Dermis blood vessel endothelial cell (primary cell): ENCODE data around the gene RGPD5. TPM values are rescaled to one million over a fixed set of nuclear protein-coding genes. Genes with fewer than 3 reads are reported as not detected.
"Not testable (repeated sequence)": the region's sequence is repeated elsewhere in the genome, so short reads cannot be mapped to it uniquely, and the experiment has no call there.

Experiments
- DNase-seq: peaks from one replicate; pipeline ENCODE4 v3.0.0; 2010
- total RNA-seq: library from RNA; depleted of rRNA; stranded (reverse); fragments of >200 nt; gene quantifications from 2 replicates; pipeline ENCODE4 v1.2.3, GENCODE V29; 2014

RGPD5 gene
- total RNA-seq, 1 donor from 2014 or later, result 47.0 TPM

DNA sequence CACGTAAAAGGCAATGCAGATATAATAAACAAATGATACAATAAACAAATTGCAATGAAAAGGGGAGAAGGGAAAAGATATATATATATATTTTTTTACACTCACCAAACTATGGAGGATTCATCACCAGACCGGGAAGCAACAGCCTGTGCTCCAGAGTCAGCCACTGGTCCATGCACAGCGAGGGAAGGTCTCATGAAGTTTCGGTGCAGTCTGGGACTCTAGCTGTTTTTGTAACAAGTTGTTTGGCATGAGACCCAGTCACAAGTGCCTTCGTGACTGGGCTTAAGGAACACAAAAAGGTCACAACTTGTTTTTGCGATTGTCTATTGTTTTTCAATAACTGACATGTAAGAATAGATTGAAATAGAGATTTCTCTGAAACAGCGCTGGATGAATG, 99.6 kb downstream of the RGPD5 start:
- DNase-seq, result not testable (repeated sequence)

DNA sequence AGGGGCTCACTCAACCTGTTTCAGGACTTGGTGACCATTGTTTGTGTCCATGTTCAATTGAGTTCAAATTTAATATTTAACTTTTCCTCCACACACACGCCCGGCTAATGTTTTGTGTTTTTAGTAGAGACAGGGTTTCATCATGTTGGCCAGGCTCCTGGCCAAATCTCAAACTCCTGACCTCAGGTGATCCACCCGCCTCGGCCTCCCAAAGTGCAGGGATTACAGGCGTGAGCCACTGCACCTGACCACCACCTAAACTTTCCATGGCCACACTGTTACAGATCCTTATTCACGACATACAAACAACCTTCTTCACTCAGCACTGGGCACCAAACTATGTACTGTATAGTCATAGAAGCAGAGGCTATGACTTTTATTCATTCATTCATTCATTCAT, 100.0 kb downstream of the RGPD5 start:
- not testable (repeated sequence) for DNase-seq

- not testable (repeated sequence) for DNase-seq
Measured at GRCh38 chr2:109895090-109895869, 101.2 kb downstream of the RGPD5 start.

GRCh38 chr2:109896212-109896611, 102.1 kb downstream of the RGPD5 start:
- not testable (repeated sequence) for DNase-seq

DNA sequence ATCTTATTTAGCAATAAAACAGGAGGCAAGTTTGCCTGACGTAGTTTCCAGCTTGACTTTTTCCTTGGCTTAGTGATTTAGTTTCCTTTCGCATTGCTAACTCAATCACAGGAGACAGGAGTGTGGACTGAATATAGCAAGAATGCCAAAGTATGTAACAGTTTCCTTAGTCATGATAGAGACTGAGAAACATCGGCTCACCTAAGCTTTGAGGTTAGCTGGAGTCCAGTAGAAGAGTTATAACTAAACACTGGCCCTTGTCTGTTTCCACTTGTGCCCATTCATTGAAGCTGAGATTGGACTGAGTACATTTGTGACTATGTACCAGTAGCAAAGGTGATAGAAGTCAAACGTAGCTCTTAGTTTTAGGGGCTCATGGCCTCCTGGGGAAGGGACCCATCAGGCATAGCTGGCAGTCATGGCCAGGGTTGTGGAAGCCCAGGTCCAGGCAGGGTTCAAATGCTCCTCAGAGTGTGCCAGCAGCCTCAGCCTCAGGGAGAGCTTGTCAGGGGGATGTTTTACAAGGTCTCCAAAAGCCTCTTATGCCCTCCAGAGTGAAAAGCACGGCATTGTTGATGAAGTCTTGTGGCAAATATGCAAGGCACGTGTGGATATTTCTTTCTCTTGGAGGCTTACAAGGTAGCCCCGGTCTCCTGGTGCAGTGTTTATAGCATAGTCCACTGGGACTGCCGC, 103.8 kb downstream of the RGPD5 start:
- DNase-seq, result not testable (repeated sequence)

DNA sequence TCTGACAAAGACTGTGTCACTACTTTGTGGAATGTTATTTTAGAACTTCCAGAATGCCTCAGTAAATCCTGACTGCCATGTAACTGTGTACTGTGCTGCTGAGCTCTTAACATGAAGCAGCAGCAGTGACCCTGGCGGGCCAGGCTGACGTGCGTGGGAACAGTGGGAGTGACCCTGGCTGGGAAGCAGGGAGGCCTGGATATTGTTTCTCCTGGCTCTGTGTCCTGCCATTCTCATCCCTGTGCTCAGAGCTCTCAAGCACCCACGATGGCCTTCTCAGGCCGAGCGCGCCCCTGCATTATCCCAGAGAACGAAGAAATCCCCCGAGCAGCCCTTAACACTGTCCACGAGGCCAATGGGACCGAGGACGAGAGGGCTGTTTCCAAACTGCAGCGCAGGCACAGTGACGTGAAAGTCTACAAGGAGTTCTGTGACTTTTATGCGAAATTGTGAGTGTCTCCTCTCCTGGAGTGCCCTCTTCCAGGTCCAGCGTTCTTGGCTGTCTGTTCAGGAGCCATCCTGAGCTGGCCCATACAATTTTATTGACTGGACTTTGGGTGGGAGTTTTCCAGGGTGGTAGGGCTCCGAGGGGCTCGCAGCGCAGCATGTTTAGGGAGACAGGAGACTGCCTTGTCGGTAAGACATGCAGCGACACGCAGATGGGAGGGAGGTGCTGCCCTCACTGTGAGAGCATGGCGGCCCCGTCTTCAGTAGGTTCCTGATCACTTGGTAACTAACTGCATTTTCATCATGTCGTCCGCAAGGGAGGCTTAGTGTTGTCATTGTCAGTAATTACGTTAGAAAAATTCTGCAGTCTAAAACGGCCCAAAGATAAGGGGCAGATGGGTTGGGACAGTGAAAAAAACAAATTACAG, 104.6 kb downstream of the RGPD5 start, which contains the start of gene LIMS3:
Gene LIMS3 (plus strand): TSS at position 227 of the 875 bp plus-strand sequence. CDS start 41 bp downstream, at position 268.
- not testable (repeated sequence) for DNase-seq

DNA sequence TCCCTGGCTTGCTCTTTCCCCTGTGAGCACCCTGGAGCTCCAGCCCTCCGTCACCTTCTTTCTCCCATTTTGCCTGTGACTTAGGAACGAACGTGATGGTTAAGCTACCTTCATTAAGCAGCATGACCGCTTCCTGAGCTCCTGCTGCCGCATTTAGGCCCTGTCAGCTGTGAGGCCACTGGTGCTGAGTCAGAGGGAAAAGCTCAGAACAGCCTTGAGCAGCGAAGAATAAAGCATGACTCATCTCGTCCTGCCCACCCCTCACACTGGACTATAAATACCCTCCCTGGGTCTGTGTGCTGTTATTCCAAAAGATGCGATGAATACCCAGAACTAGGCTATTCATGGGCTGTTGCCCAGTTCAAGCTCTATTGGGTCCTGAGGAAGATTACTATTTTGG, 111.7 kb downstream of the RGPD5 start:
- not testable (repeated sequence) for DNase-seq

Other genes with a start within 250 kb of the RGPD5 start
- gene SEPTIN10, start 180.3 kb upstream of the RGPD5 start, total RNA-seq, result 149 and 179 TPM in 2 replicates
- 11.1 and 14.3 TPM in 2 replicates for gene SOWAHC, start 179.9 kb upstream of the RGPD5 start, total RNA-seq
- 6.0 and 9.4 TPM in 2 replicates for gene LIMS3, start 104.4 kb downstream of the RGPD5 start, total RNA-seq